Left renal pelvis (tissue), 4 donors: ENCODE data around the gene GEN1. TPM values are rescaled to one million over a fixed set of nuclear protein-coding genes. Genes with fewer than 3 reads are reported as not detected.

ENCODE experiments used
- DNase-seq, 4 donors: peaks; one replicate each; pipeline ENCODE4 v3.0.0-alpha.2; 2013; ENCODE audit warnings: low read depth in 4 of 4, low spot score in 3 of 4
- polyA plus RNA-seq, 4 donors: library from polyadenylated mRNA; unstranded; fragments of 120-200 nt; gene quantifications; one replicate each; pipeline ENCODE4 v1.2.1, GENCODE V29; 2013; ENCODE audit not compliant: insufficient read length in 4 of 4

GEN1 gene
- polyA plus RNA-seq, 4 donors: 8.6 to 18.4 (median 14.4) TPM

GRCh38 chr2:17793296-17793695 is 39.4 kb downstream of the GEN1 start:
- peak in 1 of 4 donors; percentile 19 for DNase-seq

GRCh38 chr2:17793803-17794354 is 39.9 kb downstream of the GEN1 start:
- DNase-seq: no peak

GRCh38 chr2:17795309-17795708 is 41.4 kb downstream of the GEN1 start:
- DNase-seq: no peak

GRCh38 chr2:17798338-17798737 is 44.4 kb downstream of the GEN1 start:
- no peak for DNase-seq

GRCh38 chr2:17799301-17800120 is 45.6 kb downstream of the GEN1 start:
- no peak for DNase-seq

- DNase-seq: peak in 1 of 4 donors; percentile 19
These were observed 46.3 kb downstream of the GEN1 start for GRCh38 chr2:17800219-17800618.

GRCh38 chr2:17800693-17801458 is 46.9 kb downstream of the GEN1 start:
- no peak for DNase-seq

GRCh38 chr2:17803497-17803896 is 49.6 kb downstream of the GEN1 start:
- no peak for DNase-seq

GRCh38 chr2:17804358-17804757 is 50.4 kb downstream of the GEN1 start:
- DNase-seq: no peak

- no peak for DNase-seq
These were observed 51.2 kb downstream of the GEN1 start for GRCh38 chr2:17805166-17805565.

GRCh38 chr2:17805717-17806363 is 51.9 kb downstream of the GEN1 start:
- DNase-seq: no peak

GRCh38 chr2:17813010-17813741 is 59.2 kb downstream of the GEN1 start:
- no peak for DNase-seq

- DNase-seq: no peak
These were observed 60.0 kb downstream of the GEN1 start for GRCh38 chr2:17813742-17814473.

- DNase-seq: no peak
These were observed 60.7 kb downstream of the GEN1 start for GRCh38 chr2:17814601-17815000.

GRCh38 chr2:17815468-17816184 is 61.7 kb downstream of the GEN1 start:
- no peak for DNase-seq

GRCh38 chr2:17816396-17817245 is 62.7 kb downstream of the GEN1 start, which contains the start of gene MSGN1:
Gene MSGN1, plus strand, starts transcription at chr2:17816460. Its CDS starts 59 bp downstream, at chr2:17816519.
- no peak for DNase-seq

- no peak for DNase-seq
These were observed 64.4 kb downstream of the GEN1 start for GRCh38 chr2:17818235-17818815.

GRCh38 chr2:17821080-17821479 is 67.1 kb downstream of the GEN1 start:
- DNase-seq: no peak
